ENCODE results near the gene PDE6B. TPM values are rescaled to one million over a fixed set of nuclear protein-coding genes. Genes with fewer than 3 reads are reported as not detected.

Gene PDE6B
- total and polyA plus RNA-seq, 4 donors = 2.7 to 24.6 (median 12.0) TPM

- ATAC-seq (ENCODE audit: insufficient read depth, low FRiP score) = no peak
- H3K9ac ChIP-seq (ENCODE audit: insufficient read depth in 1 of 2, low read length in 2 of 2) = no peak overlapping the region
- TF ChIP-seq CTCF (IDR thresholded peaks at IDR 0.05; ENCODE audit: control extremely low read depth, extremely low read depth) = no peak
- H3K27me3 ChIP-seq (ENCODE audit: control insufficient read depth in 3 of 3, insufficient read depth in 3 of 3, low read length in 2 of 3) = no peaks in the 10 kb centered on the region
- H3K27ac ChIP-seq (ENCODE audit: low read depth in 1 of 2, low read length in 1 of 2) = no peak overlapping the region
- peaks cover 0 to 7% (median 0%) of the 10 kb centered on the region in 5 donors for H3K4me1 ChIP-seq (ENCODE audit: control insufficient read depth in 5 of 5, insufficient read depth in 5 of 5, low read length in 5 of 5)
- DNase-seq = no peak
- WGBS, 2 donors = 62 to 72% methylated on average over 1 of the region's 1 CpG
- H3K4me3 ChIP-seq = no peak overlapping the region
- no peaks in the 10 kb centered on the region for H3K36me3 ChIP-seq (ENCODE audit: control insufficient read depth in 4 of 4, insufficient read depth in 4 of 4, low read length in 4 of 4)
- H3K9me3 ChIP-seq (ENCODE audit: control insufficient read depth in 4 of 4, insufficient read depth in 3 of 4, low read length in 3 of 4) = peaks cover 0 to 2% (median 0%) of the 10 kb centered on the region in 4 donors
These were observed 9.3 kb upstream of the PDE6B start for GRCh38 chr4:616091-616490.

DNA sequence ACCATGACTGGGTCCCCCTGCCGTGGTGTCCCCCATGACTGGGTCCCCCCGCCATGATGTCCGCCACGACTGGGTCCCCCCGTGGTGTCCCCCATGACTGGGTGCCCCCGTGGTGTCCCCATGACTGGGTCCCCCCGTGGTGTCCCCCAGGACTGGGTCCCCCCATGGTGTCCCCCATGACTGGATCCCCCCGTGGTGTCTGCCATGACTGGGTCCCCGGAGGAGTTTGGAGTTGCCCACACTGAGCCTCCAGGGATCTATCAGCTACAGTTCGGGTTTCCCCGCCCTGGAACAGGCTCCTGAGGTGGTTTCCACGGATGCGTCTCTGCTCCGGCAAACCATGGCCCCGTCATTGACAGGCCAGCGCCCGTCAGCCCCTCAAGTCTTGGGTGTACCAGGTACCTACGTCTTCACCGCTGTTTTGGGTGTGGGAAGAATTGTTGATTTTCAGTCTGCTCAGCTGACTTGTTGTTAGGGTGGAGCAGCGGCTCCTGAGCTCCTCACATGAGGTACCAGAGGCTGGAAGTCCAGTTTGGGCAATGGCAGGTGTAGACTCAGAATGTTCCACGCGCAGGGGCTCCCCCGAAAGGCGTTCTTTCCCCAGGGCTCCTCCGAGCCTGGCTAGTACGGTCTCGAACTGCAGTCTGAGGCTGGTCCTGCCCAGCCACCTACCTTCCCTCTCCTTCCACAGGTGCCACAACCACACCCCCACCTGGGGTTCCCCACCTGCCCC, 8.3 kb upstream of the PDE6B start:
- no peak for ATAC-seq (ENCODE audit: insufficient read depth, low FRiP score)
- H3K27me3 ChIP-seq (ENCODE audit: control insufficient read depth in 3 of 3, insufficient read depth in 3 of 3, low read length in 2 of 3) = no peaks in the 10 kb centered on the region
- DNase-seq = no peak
- no peaks in the 10 kb centered on the region for H3K36me3 ChIP-seq (ENCODE audit: control insufficient read depth in 4 of 4, insufficient read depth in 4 of 4, low read length in 4 of 4)
- H3K4me3 ChIP-seq = no peak overlapping the region
- H3K27ac ChIP-seq (ENCODE audit: low read depth in 1 of 2, low read length in 1 of 2) = no peak overlapping the region
- H3K9me3 ChIP-seq (ENCODE audit: control insufficient read depth in 4 of 4, insufficient read depth in 3 of 4, low read length in 3 of 4) = peaks cover 0 to 2% (median 0%) of the 10 kb centered on the region in 4 donors
- 92 to 97% methylated on average over 27 of the region's 27 CpGs for WGBS, 2 donors
- no peak overlapping the region for H3K9ac ChIP-seq (ENCODE audit: insufficient read depth in 1 of 2, low read length in 2 of 2)
- no peak for TF ChIP-seq CTCF (IDR thresholded peaks at IDR 0.05; ENCODE audit: control extremely low read depth, extremely low read depth)
- H3K4me1 ChIP-seq (ENCODE audit: control insufficient read depth in 5 of 5, insufficient read depth in 5 of 5, low read length in 5 of 5) = peaks cover 0 to 7% (median 0%) of the 10 kb centered on the region in 5 donors

- peak; percentile 27 to 51 (median 50) for DNase-seq
- no peak overlapping the region for H3K4me3 ChIP-seq
- WGBS, 2 donors = 63 to 74% methylated on average over 18 of the region's 18 CpGs
These were observed 7.4 kb upstream of the PDE6B start for GRCh38 chr4:617644-618641.

More at GRCh38 chr4:617644-618641, 7.4 kb upstream of the PDE6B start:
- TF ChIP-seq CTCF (IDR thresholded peaks at IDR 0.05; ENCODE audit: control extremely low read depth, extremely low read depth) = no peak
- H3K27ac ChIP-seq (ENCODE audit: low read depth in 1 of 2, low read length in 1 of 2) = no peak overlapping the region
- peaks cover 0 to 7% (median 0%) of the 10 kb centered on the region in 5 donors for H3K4me1 ChIP-seq (ENCODE audit: control insufficient read depth in 5 of 5, insufficient read depth in 5 of 5, low read length in 5 of 5)
- ATAC-seq (ENCODE audit: insufficient read depth, low FRiP score) = peak; percentile 81
- peaks cover 0 to 2% (median 0%) of the 10 kb centered on the region in 4 donors for H3K9me3 ChIP-seq (ENCODE audit: control insufficient read depth in 4 of 4, insufficient read depth in 3 of 4, low read length in 3 of 4)
- no peak overlapping the region for H3K9ac ChIP-seq (ENCODE audit: insufficient read depth in 1 of 2, low read length in 2 of 2)
- H3K36me3 ChIP-seq (ENCODE audit: control insufficient read depth in 4 of 4, insufficient read depth in 4 of 4, low read length in 4 of 4) = no peaks in the 10 kb centered on the region
- no peaks in the 10 kb centered on the region for H3K27me3 ChIP-seq (ENCODE audit: control insufficient read depth in 3 of 3, insufficient read depth in 3 of 3, low read length in 2 of 3)
